ENCODE measurements around the gene RPS21. TPM values are rescaled to one million over a fixed set of nuclear protein-coding genes. Genes with fewer than 3 reads are reported as not detected.

Gene RPS21
- total and polyA plus RNA-seq, 2 of the 13 experiments (the other 11 are each of a cell fraction or from before 2014, with no cell fraction given), result 2,647 to 11,063 TPM

DNA sequence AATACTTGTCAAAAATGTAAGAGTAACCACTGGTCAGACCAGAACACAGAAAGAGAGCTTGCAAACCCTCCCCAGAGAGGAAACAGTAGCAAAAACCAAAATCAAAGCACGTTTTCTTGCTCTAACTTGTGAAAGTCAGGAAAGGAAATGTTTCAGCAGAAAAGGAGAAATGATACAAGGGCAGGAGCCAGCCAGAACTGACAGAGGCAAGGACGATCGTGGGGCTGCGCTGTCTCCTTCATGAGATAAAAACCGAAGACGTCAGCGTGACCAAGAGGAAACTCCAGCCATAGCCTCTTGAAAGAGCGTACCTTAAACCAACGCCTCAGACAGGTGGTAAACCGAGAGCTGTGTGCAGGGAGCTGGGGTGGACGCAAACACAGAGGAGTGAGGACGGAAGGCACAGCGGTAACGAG lies 47.2 kb upstream of the RPS21 start:
- no peak overlapping the region for H3K4me3 ChIP-seq (replicated peaks in 1 of 3; ENCODE audit: insufficient read depth in 1 of 3, low read depth in 2 of 3, low read length in 3 of 3)
- TF ChIP-seq SATB2 (CRISPR knock-in tag; IDR thresholded peaks at IDR 0.05) (no peak), ZNF441 (CRISPR knock-in tag; IDR thresholded peaks at IDR 0.05; ENCODE audit: borderline replicate concordance) (no peak), POLR2AphosphoS5 (IDR thresholded peaks at IDR 0.05; ENCODE audit: low read depth, low read length) (0 out of 2 replicates have a peak, but pooled peaks have one; percentile 17), GABPB1 (CRISPR knock-in tag; IDR thresholded peaks at IDR 0.05) (no peak), ZNF768 (CRISPR knock-in tag; IDR thresholded peaks at IDR 0.05) (no peak), ZNF564 (CRISPR knock-in tag; IDR thresholded peaks at IDR 0.05) (no peak), RAD21 (CRISPR knock-in tag; IDR thresholded peaks at IDR 0.05) (no peak), SMARCE1 (IDR thresholded peaks at IDR 0.05; ENCODE audit: borderline replicate concordance) (no peak), ZNF101 (CRISPR knock-in tag; IDR thresholded peaks at IDR 0.05; ENCODE audit: borderline replicate concordance, low read depth) (no peak), SP1 (IDR thresholded peaks at IDR 0.05) (peak; percentile 35; the same call in 1 of the 2 replicates), SP1 (CRISPR knock-in tag; IDR thresholded peaks at IDR 0.05) (no peak), CAMTA2 (CRISPR knock-in tag; IDR thresholded peaks at IDR 0.05; ENCODE audit: borderline replicate concordance) (no peak), DNMT3B (CRISPR knock-in tag; conservative IDR thresholded peaks at IDR 0.05) (no peak), JARID2 (CRISPR knock-in tag; IDR thresholded peaks at IDR 0.05; ENCODE audit: insufficient replicate concordance) (no peak), YY1 (IDR thresholded peaks at IDR 0.05; ENCODE audit: insufficient read depth, insufficient replicate concordance, low read depth, low read length) (no peak), KLF13 (CRISPR knock-in tag; IDR thresholded peaks at IDR 0.05) (no peak), ZNF292 (CRISPR knock-in tag; IDR thresholded peaks at IDR 0.05; ENCODE audit: borderline replicate concordance, low read depth) (no peak), ZNF326 (CRISPR knock-in tag; IDR thresholded peaks at IDR 0.05; ENCODE audit: borderline replicate concordance) (no peak)
- TF ChIP-seq, protein P1, sequence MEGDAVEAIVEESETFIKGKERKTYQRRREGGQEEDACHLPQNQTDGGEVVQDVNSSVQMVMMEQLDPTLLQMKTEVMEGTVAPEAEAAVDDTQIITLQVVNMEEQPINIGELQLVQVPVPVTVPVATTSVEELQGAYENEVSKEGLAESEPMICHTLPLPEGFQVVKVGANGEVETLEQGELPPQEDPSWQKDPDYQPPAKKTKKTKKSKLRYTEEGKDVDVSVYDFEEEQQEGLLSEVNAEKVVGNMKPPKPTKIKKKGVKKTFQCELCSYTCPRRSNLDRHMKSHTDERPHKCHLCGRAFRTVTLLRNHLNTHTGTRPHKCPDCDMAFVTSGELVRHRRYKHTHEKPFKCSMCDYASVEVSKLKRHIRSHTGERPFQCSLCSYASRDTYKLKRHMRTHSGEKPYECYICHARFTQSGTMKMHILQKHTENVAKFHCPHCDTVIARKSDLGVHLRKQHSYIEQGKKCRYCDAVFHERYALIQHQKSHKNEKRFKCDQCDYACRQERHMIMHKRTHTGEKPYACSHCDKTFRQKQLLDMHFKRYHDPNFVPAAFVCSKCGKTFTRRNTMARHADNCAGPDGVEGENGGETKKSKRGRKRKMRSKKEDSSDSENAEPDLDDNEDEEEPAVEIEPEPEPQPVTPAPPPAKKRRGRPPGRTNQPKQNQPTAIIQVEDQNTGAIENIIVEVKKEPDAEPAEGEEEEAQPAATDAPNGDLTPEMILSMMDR (CRISPR knock-in tag; IDR thresholded peaks at IDR 0.05), result no peak
- H4K20me1 ChIP-seq (ENCODE audit: insufficient read depth, low read length), result no peaks in the 10 kb centered on the region; the same call in 1 of the 2 replicates
- H3K27me3 ChIP-seq (ENCODE audit: control insufficient read depth in 1 of 2, insufficient read depth in 2 of 2, low read length in 2 of 2), result no peaks in the 10 kb centered on the region
- H3K36me3 ChIP-seq (replicated peaks in 1 of 2; ENCODE audit: control insufficient read depth in 1 of 2, insufficient read depth in 2 of 2, low read length in 2 of 2), result peaks cover 40 to 61% of the 10 kb centered on the region in 2 experiments
- H3K27ac ChIP-seq (ENCODE audit: extremely low read length, insufficient read depth, low read length), result no peak overlapping the region
- DNase-seq (ENCODE audit: low spot score) (no peak), ATAC-seq (no peak), FAIRE-seq (no peak)
- H3K9ac ChIP-seq (ENCODE audit: insufficient read depth, low read depth, low read length), result no peak overlapping the region
- H3K9me3 ChIP-seq (ENCODE audit: low read length), result no peaks in the 10 kb centered on the region
- H2AFZ ChIP-seq (ENCODE audit: low read length), result no peak overlapping the region
- ChIA-PET POLR2A (interaction anchor here (0.8 to 1.8 kb wide), 3 partner anchors 10 to 29 kb away, joined by 3 to 7 read pairs (median 4); no protein-coding TSS in a partner anchor), CTCF (ENCODE audit: low intra/inter-chr PET ratio, low total read pairs) (no interaction called here)
- peaks cover 28% of the 10 kb centered on the region for H3K4me1 ChIP-seq (ENCODE audit: insufficient read depth, low read length)
- 89% methylated on average over 14 of the region's 14 CpGs for WGBS (ENCODE audit: low lambda C conversion rate)
- H3K79me2 ChIP-seq (ENCODE audit: insufficient read depth, low read length), result no peaks in the 10 kb centered on the region
- H3K4me2 ChIP-seq (ENCODE audit: low read depth, low read length), result no peak overlapping the region
- BruUV-seq (replicated peaks), result no TSS peak
- intact Hi-C loops (cut with micrococcal nuclease; ENCODE audit: unreplicated experiment) (loop anchor here (1.0 kb wide), 1 partner anchor 18 kb away; no protein-coding TSS in a partner anchor), in situ Hi-C loops (cut with HindIII; ENCODE audit: extremely low pct_ligation_motif_present, low pct_unique_long_range_greater_than_20kb) (no loop called here)

Measured in HepG2 (cell line).